HL-60 (cell line): ENCODE measurements around the gene P2RX1.

ENCODE experiments used
- CTCF ChIP-seq: IDR thresholded peaks from one replicate; pipeline ENCODE4 v1.5.1; 2011; ENCODE audit warnings: low read length, control low read depth, inconsistent platforms; ENCODE audit not compliant: insufficient read depth
- GABPA ChIP-seq: IDR thresholded peaks from 2 replicates; pipeline ENCODE4 v1.6.1; 2012; ENCODE audit warnings: low read depth
- POLR2AphosphoS5 ChIP-seq: IDR thresholded peaks from 2 replicates; pipeline ENCODE4 v1.6.1; 2012; ENCODE audit warnings: low read depth
- SPI1 ChIP-seq: IDR thresholded peaks from 2 replicates; pipeline ENCODE4 v1.6.1; 2012; ENCODE audit warnings: low read depth, mild to moderate bottlenecking, borderline replicate concordance

GRCh38 chr17:3951003-3951402, 34.7 kb upstream of the P2RX1 start:
- TF ChIP-seq CTCF, result no peak
- no peak for TF ChIP-seq POLR2AphosphoS5
- TF ChIP-seq SPI1, result no peak
- TF ChIP-seq GABPA, result no peak
